ENCODE results near the gene SSBP2.

DNA sequence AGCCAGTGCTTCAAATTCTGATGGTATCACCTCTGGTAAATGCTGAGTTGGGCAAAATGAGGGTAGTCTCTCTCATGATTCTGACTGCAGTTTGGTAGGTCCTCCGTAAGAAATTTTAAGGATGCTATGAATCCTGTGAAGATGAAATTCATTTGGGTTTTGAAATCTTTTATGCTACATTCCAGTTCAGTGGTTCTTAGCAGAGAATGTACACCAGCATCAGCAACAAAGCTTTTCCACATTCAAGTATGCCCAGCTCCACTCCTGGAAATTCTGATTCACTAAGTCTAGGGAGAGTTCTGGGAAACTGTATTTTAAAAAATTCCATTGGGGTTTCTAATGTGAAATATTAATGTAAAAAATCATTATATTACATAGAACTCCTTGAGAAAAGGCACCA lies 323.3 kb downstream of the SSBP2 start:
- TF ChIP-seq, protein P1, sequence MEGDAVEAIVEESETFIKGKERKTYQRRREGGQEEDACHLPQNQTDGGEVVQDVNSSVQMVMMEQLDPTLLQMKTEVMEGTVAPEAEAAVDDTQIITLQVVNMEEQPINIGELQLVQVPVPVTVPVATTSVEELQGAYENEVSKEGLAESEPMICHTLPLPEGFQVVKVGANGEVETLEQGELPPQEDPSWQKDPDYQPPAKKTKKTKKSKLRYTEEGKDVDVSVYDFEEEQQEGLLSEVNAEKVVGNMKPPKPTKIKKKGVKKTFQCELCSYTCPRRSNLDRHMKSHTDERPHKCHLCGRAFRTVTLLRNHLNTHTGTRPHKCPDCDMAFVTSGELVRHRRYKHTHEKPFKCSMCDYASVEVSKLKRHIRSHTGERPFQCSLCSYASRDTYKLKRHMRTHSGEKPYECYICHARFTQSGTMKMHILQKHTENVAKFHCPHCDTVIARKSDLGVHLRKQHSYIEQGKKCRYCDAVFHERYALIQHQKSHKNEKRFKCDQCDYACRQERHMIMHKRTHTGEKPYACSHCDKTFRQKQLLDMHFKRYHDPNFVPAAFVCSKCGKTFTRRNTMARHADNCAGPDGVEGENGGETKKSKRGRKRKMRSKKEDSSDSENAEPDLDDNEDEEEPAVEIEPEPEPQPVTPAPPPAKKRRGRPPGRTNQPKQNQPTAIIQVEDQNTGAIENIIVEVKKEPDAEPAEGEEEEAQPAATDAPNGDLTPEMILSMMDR (IDR thresholded peaks at IDR 0.05) = no peak
- TF ChIP-seq POLR2A (IDR thresholded peaks at IDR 0.05) = no peak
- TF ChIP-seq POLR2AphosphoS5 (IDR thresholded peaks at IDR 0.05) = no peak
